ENCODE data around the gene CDH23. TPM values are rescaled to one million over a fixed set of nuclear protein-coding genes. Genes with fewer than 3 reads are reported as not detected.

CDH23 gene
- polyA plus RNA-seq, 1 donor (not counting 4 experiments of a cell fraction or from before 2014, with no cell fraction given): 0.01 TPM

DNA sequence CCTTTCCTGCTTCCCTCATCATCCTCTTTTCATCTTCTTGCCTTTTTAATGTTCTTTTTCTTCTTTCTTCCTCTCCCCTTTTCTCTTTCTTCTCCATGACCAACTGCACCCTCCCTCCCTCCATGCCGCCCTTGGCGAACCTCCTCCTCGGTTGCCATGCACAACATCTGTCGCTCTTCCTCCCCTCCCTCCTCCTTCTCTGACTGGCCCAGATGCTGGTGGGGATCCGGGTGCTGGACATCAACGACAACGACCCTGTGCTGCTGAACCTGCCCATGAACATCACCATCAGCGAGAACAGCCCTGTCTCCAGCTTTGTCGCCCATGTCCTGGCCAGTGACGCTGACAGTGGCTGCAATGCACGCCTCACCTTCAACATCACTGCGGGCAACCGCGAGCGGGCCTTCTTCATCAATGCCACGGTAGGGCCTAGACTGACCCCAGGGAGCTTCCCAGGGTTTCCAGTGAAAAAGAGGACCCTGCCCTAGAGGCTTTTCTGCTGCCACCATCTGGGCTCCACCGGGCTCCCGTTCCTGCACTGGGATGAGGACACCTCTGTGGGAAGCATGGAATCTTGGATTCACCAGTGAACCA lies 388.1 kb downstream of the CDH23 start:
- Histone ChIP-seq H3K9ac (ENCODE audit: control insufficient read depth, extremely low read depth, insufficient read depth, low read length) (no peak overlapping the region), H3K9me3 (ENCODE audit: control insufficient read depth, low read depth, low read length) (no peaks in the 10 kb centered on the region), H3K27me3 (ENCODE audit: control insufficient read depth, extremely low read depth, insufficient read depth, low read length) (peaks cover 19% of the 10 kb centered on the region), H3K79me2 (ENCODE audit: control insufficient read depth, insufficient read depth, low read length) (no peaks in the 10 kb centered on the region), H3K4me1 (ENCODE audit: control insufficient read depth, extremely low read depth, insufficient read depth, low read length) (no peaks in the 10 kb centered on the region), H3K36me3 (ENCODE audit: control insufficient read depth in 2 of 2, extremely low read depth in 1 of 2, insufficient read depth in 2 of 2, low read length in 2 of 2) (no peaks in the 10 kb centered on the region), H3K4me2 (ENCODE audit: control insufficient read depth, extremely low read depth, insufficient read depth, low read depth, low read length) (no peak overlapping the region), H3K9me1 (ENCODE audit: control insufficient read depth, extremely low read depth, insufficient read depth, low read length) (no peaks in the 10 kb centered on the region), H3K4me3 (ENCODE audit: control insufficient read depth in 2 of 3, extremely low read depth in 1 of 3, insufficient read depth in 2 of 3, low read depth in 1 of 3, low read length in 3 of 3) (no peak overlapping the region), H3K27ac (ENCODE audit: control insufficient read depth, insufficient read depth, low read length) (no peak overlapping the region), H2AFZ (ENCODE audit: control insufficient read depth, low read length) (no peak overlapping the region), H4K20me1 (ENCODE audit: control insufficient read depth, extremely low read depth, insufficient read depth, low read length) (no peaks in the 10 kb centered on the region)
- dilution Hi-C loops (cut with MboI; ENCODE audit: extremely low pct_ligation_motif_present, low sequenced_read_pairs): no loop called here
- TF ChIP-seq EZH2 (IDR thresholded peaks at IDR 0.05; ENCODE audit: low read length): no peak
- TF ChIP-seq, protein P1, sequence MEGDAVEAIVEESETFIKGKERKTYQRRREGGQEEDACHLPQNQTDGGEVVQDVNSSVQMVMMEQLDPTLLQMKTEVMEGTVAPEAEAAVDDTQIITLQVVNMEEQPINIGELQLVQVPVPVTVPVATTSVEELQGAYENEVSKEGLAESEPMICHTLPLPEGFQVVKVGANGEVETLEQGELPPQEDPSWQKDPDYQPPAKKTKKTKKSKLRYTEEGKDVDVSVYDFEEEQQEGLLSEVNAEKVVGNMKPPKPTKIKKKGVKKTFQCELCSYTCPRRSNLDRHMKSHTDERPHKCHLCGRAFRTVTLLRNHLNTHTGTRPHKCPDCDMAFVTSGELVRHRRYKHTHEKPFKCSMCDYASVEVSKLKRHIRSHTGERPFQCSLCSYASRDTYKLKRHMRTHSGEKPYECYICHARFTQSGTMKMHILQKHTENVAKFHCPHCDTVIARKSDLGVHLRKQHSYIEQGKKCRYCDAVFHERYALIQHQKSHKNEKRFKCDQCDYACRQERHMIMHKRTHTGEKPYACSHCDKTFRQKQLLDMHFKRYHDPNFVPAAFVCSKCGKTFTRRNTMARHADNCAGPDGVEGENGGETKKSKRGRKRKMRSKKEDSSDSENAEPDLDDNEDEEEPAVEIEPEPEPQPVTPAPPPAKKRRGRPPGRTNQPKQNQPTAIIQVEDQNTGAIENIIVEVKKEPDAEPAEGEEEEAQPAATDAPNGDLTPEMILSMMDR (optimal IDR thresholded peaks at IDR 0.05 in 1 of 3, IDR thresholded peaks at IDR 0.05 in 1 of 3, conservative IDR thresholded peaks at IDR 0.05 in 1 of 3; ENCODE audit: extremely low read depth in 1 of 3, insufficient read depth in 2 of 3, low read length in 3 of 3): no peak
- FAIRE-seq: no peak
- DNase-seq (ENCODE audit: low read depth, low spot score): no peak

DNA sequence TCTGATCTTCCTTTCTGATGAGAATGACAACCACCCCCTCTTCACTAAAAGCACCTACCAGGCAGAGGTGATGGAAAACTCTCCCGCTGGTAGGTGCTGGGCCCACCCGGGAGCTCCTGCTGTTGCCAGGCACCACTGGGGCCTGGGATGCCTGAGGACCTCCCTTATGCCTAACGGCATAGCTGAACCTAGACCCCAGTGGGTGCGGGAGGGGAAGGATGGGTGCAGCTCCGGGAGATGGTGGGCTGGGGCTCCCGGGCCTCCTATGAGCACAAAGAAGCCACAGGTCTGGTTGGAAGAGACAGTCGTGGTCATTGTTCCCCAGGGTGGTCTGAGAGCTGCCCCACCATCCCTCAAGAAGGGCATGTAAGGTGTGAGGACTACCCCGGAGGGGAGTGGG lies 392.2 kb downstream of the CDH23 start:
- no peaks in the 10 kb centered on the region for H3K4me1 ChIP-seq (ENCODE audit: control insufficient read depth, extremely low read depth, insufficient read depth, low read length)
- H4K20me1 ChIP-seq (ENCODE audit: control insufficient read depth, extremely low read depth, insufficient read depth, low read length): no peaks in the 10 kb centered on the region
- DNase-seq (ENCODE audit: low read depth, low spot score) (no peak), FAIRE-seq (no peak)
- H3K9ac ChIP-seq (ENCODE audit: control insufficient read depth, extremely low read depth, insufficient read depth, low read length): no peak overlapping the region
- H3K9me3 ChIP-seq (ENCODE audit: control insufficient read depth, low read depth, low read length): no peaks in the 10 kb centered on the region
- H3K4me3 ChIP-seq (ENCODE audit: control insufficient read depth in 2 of 3, extremely low read depth in 1 of 3, insufficient read depth in 2 of 3, low read depth in 1 of 3, low read length in 3 of 3): no peak overlapping the region
- no peak overlapping the region for H2AFZ ChIP-seq (ENCODE audit: control insufficient read depth, low read length)
- no peak overlapping the region for H3K4me2 ChIP-seq (ENCODE audit: control insufficient read depth, extremely low read depth, insufficient read depth, low read depth, low read length)
- H3K27ac ChIP-seq (ENCODE audit: control insufficient read depth, insufficient read depth, low read length): no peak overlapping the region
- H3K27me3 ChIP-seq (ENCODE audit: control insufficient read depth, extremely low read depth, insufficient read depth, low read length): peaks cover 11% of the 10 kb centered on the region
- no peak for TF ChIP-seq EZH2 (IDR thresholded peaks at IDR 0.05; ENCODE audit: low read length)
- TF ChIP-seq, protein P1 (optimal IDR thresholded peaks at IDR 0.05 in 1 of 3, IDR thresholded peaks at IDR 0.05 in 1 of 3, conservative IDR thresholded peaks at IDR 0.05 in 1 of 3; ENCODE audit: extremely low read depth in 1 of 3, insufficient read depth in 2 of 3, low read length in 3 of 3): no peak
- no peaks in the 10 kb centered on the region for H3K79me2 ChIP-seq (ENCODE audit: control insufficient read depth, insufficient read depth, low read length)
- dilution Hi-C loops (cut with MboI; ENCODE audit: extremely low pct_ligation_motif_present, low sequenced_read_pairs): no loop called here
- H3K36me3 ChIP-seq (ENCODE audit: control insufficient read depth in 2 of 2, extremely low read depth in 1 of 2, insufficient read depth in 2 of 2, low read length in 2 of 2): no peaks in the 10 kb centered on the region
- no peaks in the 10 kb centered on the region for H3K9me1 ChIP-seq (ENCODE audit: control insufficient read depth, extremely low read depth, insufficient read depth, low read length)
